Glutamatergic neuron (in vitro differentiated cells): ENCODE data around the gene DAPK1. TPM values are rescaled to one million over a fixed set of nuclear protein-coding genes. Genes with fewer than 3 reads are reported as not detected.

Experiments
- DNase-seq: peaks from one replicate; pipeline ENCODE4 v3.0.0; 2022
- H3K27ac Mint-ChIP-seq: one replicate; pipeline ENCODE4 v1.8.0; 2020; ENCODE audit warnings: mild to moderate bottlenecking, mixed read lengths, inconsistent platforms; ENCODE audit not compliant: unreplicated experiment
- H3K27me3 Mint-ChIP-seq: one replicate; pipeline ENCODE4 v1.8.0; 2020; ENCODE audit warnings: mild to moderate bottlenecking, moderate library complexity, mixed read lengths, inconsistent platforms; ENCODE audit not compliant: unreplicated experiment
- H3K36me3 Mint-ChIP-seq: one replicate; pipeline ENCODE4 v1.8.0; 2020; ENCODE audit warnings: mild to moderate bottlenecking, mixed read lengths, inconsistent platforms; ENCODE audit not compliant: unreplicated experiment
- H3K4me1 Mint-ChIP-seq: one replicate; pipeline ENCODE4 v1.8.0; 2020; ENCODE audit warnings: mild to moderate bottlenecking, low read depth, mixed read lengths, inconsistent platforms; ENCODE audit not compliant: unreplicated experiment
- H3K4me3 Mint-ChIP-seq: one replicate; pipeline ENCODE4 v1.8.0; 2020; ENCODE audit warnings: mild to moderate bottlenecking, mixed read lengths, inconsistent platforms; ENCODE audit not compliant: unreplicated experiment
- H3K9me3 Mint-ChIP-seq: one replicate; pipeline ENCODE4 v1.8.0; 2020; ENCODE audit warnings: mild to moderate bottlenecking, moderate library complexity, mixed read lengths, inconsistent platforms; ENCODE audit not compliant: unreplicated experiment
- CTCF ChIP-seq: fragments of 200-600 bp; sonication (generic); IDR thresholded peaks from one replicate; pipeline ENCODE4 v1.5.0; 2021; ENCODE audit not compliant: partially characterized antibody, unreplicated experiment
- total RNA-seq: library from RNA; stranded (reverse); fragmentation: NEBNext Ultra II Directional; extraction: Animal tissue kit (Norgen Biotek cat#: 25700); gene quantifications from one replicate; pipeline ENCODE4 v1.2.1, GENCODE V29; 2021; ENCODE audit not compliant: unreplicated experiment

The DAPK1 gene
- total RNA-seq, 1 donor from 2014 or later: 384 TPM

DNA sequence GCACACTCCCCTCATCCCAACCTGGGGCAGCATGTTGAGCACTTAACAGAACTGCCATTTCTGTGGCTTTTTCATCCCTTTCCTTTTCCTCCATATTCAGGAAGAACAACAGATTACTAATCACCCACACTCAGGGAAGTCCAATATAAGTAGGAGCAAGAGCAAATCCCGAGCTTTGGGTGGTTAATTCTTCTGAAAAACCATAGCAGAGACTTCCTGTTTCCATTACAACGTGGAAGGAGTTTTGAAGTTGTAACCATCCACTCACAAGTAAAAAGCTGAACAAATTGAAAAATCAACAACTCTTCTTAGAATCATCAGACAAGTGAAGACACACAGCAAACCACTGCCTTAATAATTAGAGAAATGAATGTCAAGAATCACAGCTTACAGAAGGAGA lies 236.4 kb downstream of the DAPK1 start:
- no peak overlapping the region for H3K4me3 Mint-ChIP-seq
- peaks cover 3% of the 10 kb centered on the region for H3K9me3 Mint-ChIP-seq
- H3K27me3 Mint-ChIP-seq: peaks cover 1% of the 10 kb centered on the region
- no peaks in the 10 kb centered on the region for H3K36me3 Mint-ChIP-seq
- no peaks in the 10 kb centered on the region for H3K4me1 Mint-ChIP-seq
- no peak overlapping the region for H3K27ac Mint-ChIP-seq
- DNase-seq: no peak
- no peak for TF ChIP-seq CTCF

GRCh38 chr9:87739546-87739945 lies 241.9 kb downstream of the DAPK1 start:
- Mint-ChIP-seq H3K27ac (no peak overlapping the region), H3K27me3 (no peaks in the 10 kb centered on the region), H3K4me3 (no peak overlapping the region), H3K9me3 (peaks cover 2% of the 10 kb centered on the region), H3K36me3 (no peaks in the 10 kb centered on the region), H3K4me1 (no peaks in the 10 kb centered on the region)
- no peak for DNase-seq
- TF ChIP-seq CTCF: no peak

DNA sequence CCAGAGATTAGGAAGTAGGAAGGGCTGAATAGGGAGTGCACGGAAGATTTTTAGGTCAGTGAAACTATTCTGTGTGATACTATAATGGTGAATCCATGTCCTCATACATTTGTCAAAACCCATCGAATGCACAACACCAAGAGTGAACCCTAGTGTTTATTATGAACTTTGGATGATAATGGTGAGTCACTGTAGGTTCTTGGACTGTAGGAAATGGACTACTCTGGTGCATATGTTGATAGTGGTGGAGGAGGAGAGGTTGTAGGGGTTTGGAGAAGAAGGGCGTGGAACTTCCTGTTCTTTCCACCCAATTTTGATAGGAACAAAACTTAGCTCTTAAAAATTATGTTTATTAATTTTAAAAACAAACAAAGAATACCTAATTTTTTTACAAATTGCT lies 242.5 kb downstream of the DAPK1 start:
- no peaks in the 10 kb centered on the region for H3K36me3 Mint-ChIP-seq
- no peak for TF ChIP-seq CTCF
- peaks cover 2% of the 10 kb centered on the region for H3K9me3 Mint-ChIP-seq
- no peak overlapping the region for H3K4me3 Mint-ChIP-seq
- no peaks in the 10 kb centered on the region for H3K4me1 Mint-ChIP-seq
- H3K27ac Mint-ChIP-seq: no peak overlapping the region
- no peak for DNase-seq
- H3K27me3 Mint-ChIP-seq: no peaks in the 10 kb centered on the region

DNA sequence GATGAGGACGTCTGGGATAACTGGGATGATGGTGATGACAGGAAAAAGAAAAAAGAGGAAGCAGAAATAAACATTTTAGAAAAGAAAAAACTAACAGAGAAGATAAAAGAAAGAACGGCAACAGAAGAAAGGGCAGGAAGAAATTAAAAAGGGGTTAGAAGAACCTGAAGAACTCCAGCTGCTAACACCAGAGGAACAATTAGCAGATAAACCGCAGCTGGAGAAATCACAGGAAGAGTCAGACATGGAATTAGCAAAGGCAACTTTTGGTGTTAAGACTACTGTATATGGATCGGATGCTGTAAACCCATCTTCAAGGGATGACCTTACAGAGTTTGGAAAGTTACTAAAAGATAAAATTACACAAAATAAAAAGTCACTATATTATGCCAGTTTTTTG lies 243.7 kb downstream of the DAPK1 start:
- H3K9me3 Mint-ChIP-seq: peaks cover 2% of the 10 kb centered on the region
- no peaks in the 10 kb centered on the region for H3K36me3 Mint-ChIP-seq
- H3K27me3 Mint-ChIP-seq: no peaks in the 10 kb centered on the region
- H3K27ac Mint-ChIP-seq: no peak overlapping the region
- no peak for TF ChIP-seq CTCF
- no peaks in the 10 kb centered on the region for H3K4me1 Mint-ChIP-seq
- no peak overlapping the region for H3K4me3 Mint-ChIP-seq
- no peak for DNase-seq

DNA sequence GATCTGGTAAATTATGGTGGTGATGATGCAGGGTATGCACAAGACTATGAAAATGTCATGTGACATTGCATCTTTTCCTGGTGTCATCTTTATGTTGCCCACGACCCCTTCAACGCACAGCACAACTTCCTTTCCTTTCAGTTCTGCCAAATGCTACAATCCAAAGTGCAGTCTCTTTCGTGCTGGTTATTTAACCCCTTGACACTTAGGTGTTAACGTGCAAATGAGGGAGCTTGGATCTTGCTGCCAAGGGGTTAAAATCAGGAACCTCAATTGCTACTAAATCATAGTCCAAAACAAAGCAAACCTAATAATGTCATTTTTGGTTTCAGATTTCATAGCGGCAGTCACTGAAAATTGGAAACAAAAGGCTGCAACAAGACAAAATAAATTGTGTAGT lies 244.2 kb downstream of the DAPK1 start:
- Mint-ChIP-seq H3K36me3 (no peaks in the 10 kb centered on the region), H3K4me3 (no peak overlapping the region), H3K27ac (no peak overlapping the region), H3K9me3 (peaks cover 2% of the 10 kb centered on the region), H3K4me1 (no peaks in the 10 kb centered on the region), H3K27me3 (no peaks in the 10 kb centered on the region)
- no peak for TF ChIP-seq CTCF
- DNase-seq: no peak
